Activated naive CD8-positive, alpha-beta T cell treated with anti-CD3 and anti-CD28 coated beads, Interleukin-2, amount 10 ng/mL, durations not matched to agents 7 days and 5 days (primary cell): ENCODE results near the gene SMARCA2. TPM values are rescaled to one million over a fixed set of nuclear protein-coding genes. Genes with fewer than 3 reads are reported as not detected.

ENCODE experiments used
- ATAC-seq: fragments of 150-1000 bp; cut with Tn5 transposase; one replicate; pipeline ENCODE4 v1.10.0; 2021; ENCODE audit warnings: low read depth, moderate library complexity
- POLR2A ChIA-PET: fragments of 350-600 bp; sonication (Branson Sonifier 250); formaldehyde crosslinking; loops from one replicate; lab custom pipeline; 2021; ENCODE audit warnings: antibody characterized with exemption; lab: Charles Lee
- DNase-seq: peaks from one replicate; pipeline ENCODE4 v3.0.0; 2021
- H3K27ac Mint-ChIP-seq: one replicate; pipeline ENCODE4 v1.8.0; 2022; ENCODE audit warnings: mild to moderate bottlenecking, mixed read lengths
- H3K27me3 Mint-ChIP-seq: one replicate; pipeline ENCODE4 v1.8.0; 2022; ENCODE audit warnings: mild to moderate bottlenecking, moderate library complexity, mixed read lengths
- H3K36me3 Mint-ChIP-seq: one replicate; pipeline ENCODE4 v1.8.0; 2021; ENCODE audit warnings: mild to moderate bottlenecking, mixed read lengths
- H3K4me1 Mint-ChIP-seq: one replicate; pipeline ENCODE4 v1.8.0; 2021; ENCODE audit warnings: mixed read lengths
- H3K4me3 Mint-ChIP-seq: one replicate; pipeline ENCODE4 v1.8.0; 2022; ENCODE audit warnings: mild to moderate bottlenecking, moderate library complexity, mixed read lengths
- H3K9me3 Mint-ChIP-seq: one replicate; pipeline ENCODE4 v1.8.0; 2021; ENCODE audit warnings: mixed read lengths
- total RNA-seq, 2 experiments: library from RNA; stranded (reverse); gene quantifications; one replicate each; pipeline ENCODE4 v1.2.3, GENCODE V29; 2021

Gene SMARCA2
- total RNA-seq, 2 experiments from 2014 or later: 285 to 293 TPM

DNA sequence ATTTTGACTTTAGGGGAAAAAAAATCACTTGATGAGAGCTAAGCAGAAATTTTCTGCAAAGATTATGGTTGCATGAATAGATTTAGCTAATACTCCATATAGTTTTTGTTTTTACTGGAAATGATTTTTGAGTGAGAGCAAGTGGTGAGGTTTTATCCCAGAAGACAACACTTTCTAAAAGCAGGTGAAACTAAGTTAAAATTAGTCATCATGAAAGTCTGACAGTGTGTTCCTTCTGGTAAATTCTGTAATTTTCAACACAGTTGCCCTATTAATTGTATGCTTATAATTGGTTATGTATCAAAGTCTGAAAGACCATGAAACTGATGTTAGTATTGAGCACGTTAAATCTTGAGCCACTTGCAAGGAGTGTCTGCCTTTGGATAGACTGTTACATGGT, 91.5 kb downstream of the SMARCA2 start:
- POLR2A ChIA-PET: no interaction called here
- Mint-ChIP-seq H3K4me1 (no peaks in the 10 kb centered on the region), H3K4me3 (no peak overlapping the region), H3K36me3 (peaks cover 32% of the 10 kb centered on the region), H3K9me3 (no peaks in the 10 kb centered on the region), H3K27ac (no peak overlapping the region), H3K27me3 (no peaks in the 10 kb centered on the region)
- ATAC-seq (no peak), DNase-seq (no peak)

DNA sequence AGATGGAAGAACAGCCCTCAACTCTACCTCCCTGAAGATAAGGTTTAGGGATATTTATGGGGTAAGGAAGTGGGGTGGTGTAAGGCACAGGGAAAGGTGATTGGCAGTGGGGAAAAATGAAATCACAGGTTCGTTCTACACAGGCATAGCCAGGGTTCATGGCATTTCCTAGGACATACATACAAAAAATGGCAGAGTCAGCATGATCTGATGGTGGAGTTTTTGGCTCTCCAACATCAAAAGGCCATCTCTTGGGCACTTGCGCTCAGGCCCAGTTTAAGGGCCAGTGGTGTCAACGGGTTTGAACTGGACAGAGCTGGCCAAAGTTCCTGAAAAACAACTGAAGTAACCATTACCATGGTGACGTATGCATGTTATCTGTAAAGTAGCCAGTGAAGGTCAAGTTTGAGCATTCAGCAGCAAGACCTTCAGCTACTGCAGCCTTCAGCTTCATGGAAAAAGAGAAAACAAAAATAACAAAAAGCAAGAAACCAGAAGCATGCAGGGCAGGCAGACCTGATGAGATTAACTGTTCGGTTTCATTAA, 92.8 kb downstream of the SMARCA2 start:
- Mint-ChIP-seq H3K4me3 (no peak overlapping the region), H3K4me1 (no peaks in the 10 kb centered on the region), H3K36me3 (peaks cover 32% of the 10 kb centered on the region), H3K27ac (no peak overlapping the region), H3K27me3 (no peaks in the 10 kb centered on the region), H3K9me3 (no peaks in the 10 kb centered on the region)
- POLR2A ChIA-PET: no interaction called here
- DNase-seq (no peak), ATAC-seq (no peak)

- Mint-ChIP-seq H3K27me3 (no peaks in the 10 kb centered on the region), H3K36me3 (peaks cover 27% of the 10 kb centered on the region), H3K4me3 (no peak overlapping the region), H3K9me3 (no peaks in the 10 kb centered on the region), H3K4me1 (no peaks in the 10 kb centered on the region), H3K27ac (no peak overlapping the region)
- ATAC-seq: no peak
- no peak for DNase-seq
- POLR2A ChIA-PET: no interaction called here
Measured at GRCh38 chr9:2109069-2109650, 94.0 kb downstream of the SMARCA2 start.

- no peaks in the 10 kb centered on the region for H3K27me3 Mint-ChIP-seq
- DNase-seq (no peak), ATAC-seq (no peak)
- no peaks in the 10 kb centered on the region for H3K4me1 Mint-ChIP-seq
- no peaks in the 10 kb centered on the region for H3K9me3 Mint-ChIP-seq
- POLR2A ChIA-PET: no interaction called here
- H3K4me3 Mint-ChIP-seq: no peak overlapping the region
- H3K27ac Mint-ChIP-seq: no peak overlapping the region
- H3K36me3 Mint-ChIP-seq: peaks cover 28% of the 10 kb centered on the region
Measured at GRCh38 chr9:2110036-2110435, 94.9 kb downstream of the SMARCA2 start.

DNA sequence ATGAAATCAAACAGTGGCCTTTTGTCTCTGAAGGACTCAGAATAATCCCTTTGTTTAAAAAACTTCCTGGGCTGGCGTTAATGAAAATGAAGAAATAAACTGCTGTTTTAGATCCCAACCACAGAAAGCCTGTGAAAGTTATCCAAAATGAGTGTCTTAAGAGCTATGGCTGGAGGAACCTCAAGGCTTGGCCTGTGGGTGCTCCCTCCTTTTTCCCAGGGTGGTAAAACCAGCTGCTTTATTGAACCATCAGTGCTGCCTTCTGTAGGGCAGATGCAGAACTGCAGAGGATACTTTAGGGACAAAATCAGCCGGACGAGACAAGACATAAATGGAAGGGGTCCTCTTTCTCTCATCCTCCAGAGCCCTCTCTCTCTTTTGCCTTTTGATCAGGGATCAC, 100.9 kb downstream of the SMARCA2 start:
- no peaks in the 10 kb centered on the region for H3K4me1 Mint-ChIP-seq
- no peak for ATAC-seq
- no peak for DNase-seq
- H3K4me3 Mint-ChIP-seq: no peak overlapping the region
- no peaks in the 10 kb centered on the region for H3K27me3 Mint-ChIP-seq
- POLR2A ChIA-PET: no interaction called here
- no peak overlapping the region for H3K27ac Mint-ChIP-seq
- no peaks in the 10 kb centered on the region for H3K9me3 Mint-ChIP-seq
- H3K36me3 Mint-ChIP-seq: peaks cover 24% of the 10 kb centered on the region

DNA sequence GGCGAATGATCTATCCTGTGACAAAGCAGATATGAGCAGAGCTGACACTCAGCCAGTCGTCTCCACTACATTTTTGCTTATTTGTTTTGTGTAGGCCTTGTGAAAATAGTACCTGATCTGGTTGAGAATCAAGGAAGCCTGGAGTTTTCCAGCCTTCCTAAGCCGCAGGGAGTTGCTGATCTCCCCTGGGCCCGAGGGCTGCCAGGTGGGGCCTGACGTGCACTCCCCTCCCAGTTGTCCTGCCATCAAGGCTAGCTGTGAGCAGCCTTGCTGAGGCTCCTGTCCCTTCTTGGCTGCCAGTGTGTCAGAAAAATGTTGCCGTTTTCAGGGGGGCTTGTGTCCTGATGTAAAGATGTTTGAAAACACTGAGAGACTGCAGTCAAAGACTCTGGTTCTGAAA, 102.4 kb downstream of the SMARCA2 start:
- peaks cover 22% of the 10 kb centered on the region for H3K36me3 Mint-ChIP-seq
- ATAC-seq: no peak
- no peak overlapping the region for H3K4me3 Mint-ChIP-seq
- POLR2A ChIA-PET: no interaction called here
- no peaks in the 10 kb centered on the region for H3K27me3 Mint-ChIP-seq
- no peak overlapping the region for H3K27ac Mint-ChIP-seq
- no peak for DNase-seq
- no peaks in the 10 kb centered on the region for H3K9me3 Mint-ChIP-seq
- no peaks in the 10 kb centered on the region for H3K4me1 Mint-ChIP-seq

DNA sequence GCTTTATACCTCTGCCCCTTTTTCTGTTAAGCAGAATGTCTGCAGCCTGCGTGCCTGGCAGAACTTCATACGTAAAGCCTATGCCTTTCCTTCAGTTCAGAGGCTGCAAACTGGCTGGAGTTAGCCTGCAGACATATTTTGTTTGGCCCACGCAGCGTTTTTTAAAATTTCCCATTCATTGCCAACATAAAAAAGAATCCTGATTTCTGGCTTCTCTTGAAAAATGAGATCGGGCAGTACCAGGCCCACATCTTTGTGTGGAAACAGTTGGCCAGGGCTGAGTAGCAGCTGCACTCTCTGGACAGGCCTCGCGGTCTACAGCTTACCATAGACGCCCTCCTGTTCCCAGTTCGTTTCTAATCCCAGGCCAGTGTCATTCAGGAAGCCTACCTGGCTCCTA, 104.4 kb downstream of the SMARCA2 start:
- POLR2A ChIA-PET: no interaction called here

GRCh38 chr9:2120926-2121689, 106.0 kb downstream of the SMARCA2 start:
- Mint-ChIP-seq H3K9me3 (no peaks in the 10 kb centered on the region), H3K27me3 (no peaks in the 10 kb centered on the region), H3K36me3 (peaks cover 41% of the 10 kb centered on the region), H3K4me3 (no peak overlapping the region), H3K4me1 (peaks cover 12% of the 10 kb centered on the region), H3K27ac (no peak overlapping the region)
- POLR2A ChIA-PET: no interaction called here
- no peak for ATAC-seq
- no peak for DNase-seq

More for the DNA sequence above, 104.4 kb downstream of the SMARCA2 start:
- Mint-ChIP-seq H3K9me3 (no peaks in the 10 kb centered on the region), H3K36me3 (peaks cover 36% of the 10 kb centered on the region), H3K4me1 (peaks cover 2% of the 10 kb centered on the region), H3K27ac (no peak overlapping the region), H3K27me3 (no peaks in the 10 kb centered on the region), H3K4me3 (no peak overlapping the region)
- DNase-seq (no peak), ATAC-seq (no peak)

DNA sequence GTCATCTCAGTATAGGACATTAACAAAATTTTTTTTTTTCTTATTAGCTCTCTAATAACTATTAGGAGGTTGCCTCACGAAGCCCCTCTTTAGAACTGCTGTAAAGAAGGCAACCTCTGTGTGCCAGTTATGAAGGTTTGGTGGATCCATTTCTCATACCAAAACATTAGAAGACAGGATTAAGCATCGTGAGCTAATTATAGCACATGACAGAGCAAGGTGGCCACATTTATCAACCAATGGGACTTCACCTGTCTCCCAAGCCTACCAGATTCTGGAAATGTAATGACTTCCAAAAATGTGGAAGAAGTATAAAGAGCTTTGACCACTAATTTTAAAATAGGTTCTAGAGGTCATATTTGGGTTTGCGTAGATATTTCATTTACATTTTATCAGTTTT, 107.2 kb downstream of the SMARCA2 start:
- POLR2A ChIA-PET: interaction anchor here (0.7 kb wide), 1 partner anchor 244 kb away, joined by 4 read pairs; no protein-coding TSS in a partner anchor
- DNase-seq (no peak), ATAC-seq (no peak)
- no peak overlapping the region for H3K27ac Mint-ChIP-seq
- no peak overlapping the region for H3K4me3 Mint-ChIP-seq
- H3K4me1 Mint-ChIP-seq: peaks cover 17% of the 10 kb centered on the region
- peaks cover 48% of the 10 kb centered on the region for H3K36me3 Mint-ChIP-seq
- no peaks in the 10 kb centered on the region for H3K9me3 Mint-ChIP-seq
- no peaks in the 10 kb centered on the region for H3K27me3 Mint-ChIP-seq

- H3K9me3 Mint-ChIP-seq: no peaks in the 10 kb centered on the region
- H3K27ac Mint-ChIP-seq: peak overlapping the region; percentile 78
- peaks cover 42% of the 10 kb centered on the region for H3K36me3 Mint-ChIP-seq
- ATAC-seq (peak; percentile 95), DNase-seq (no peak)
- no peaks in the 10 kb centered on the region for H3K27me3 Mint-ChIP-seq
- peaks cover 22% of the 10 kb centered on the region for H3K4me1 Mint-ChIP-seq
- POLR2A ChIA-PET: no interaction called here
- H3K4me3 Mint-ChIP-seq: peak overlapping the region; percentile 48
Measured at GRCh38 chr9:2125906-2126305, 110.8 kb downstream of the SMARCA2 start.

GRCh38 chr9:2126331-2126803, 111.2 kb downstream of the SMARCA2 start:
- H3K36me3 Mint-ChIP-seq: peaks cover 41% of the 10 kb centered on the region
- no peaks in the 10 kb centered on the region for H3K9me3 Mint-ChIP-seq
- H3K4me1 Mint-ChIP-seq: peaks cover 22% of the 10 kb centered on the region
- H3K27ac Mint-ChIP-seq: peak overlapping the region; percentile 78
- POLR2A ChIA-PET: no interaction called here
- H3K4me3 Mint-ChIP-seq: peak overlapping the region; percentile 48
- ATAC-seq (no peak), DNase-seq (no peak)
- H3K27me3 Mint-ChIP-seq: no peaks in the 10 kb centered on the region

GRCh38 chr9:2127486-2127885, 112.3 kb downstream of the SMARCA2 start:
- H3K4me1 Mint-ChIP-seq: peaks cover 24% of the 10 kb centered on the region
- no peaks in the 10 kb centered on the region for H3K9me3 Mint-ChIP-seq
- H3K36me3 Mint-ChIP-seq: peaks cover 42% of the 10 kb centered on the region
- POLR2A ChIA-PET: no interaction called here
- no peaks in the 10 kb centered on the region for H3K27me3 Mint-ChIP-seq
- no peak overlapping the region for H3K4me3 Mint-ChIP-seq
- H3K27ac Mint-ChIP-seq: no peak overlapping the region
- no peak for ATAC-seq
- DNase-seq: no peak

DNA sequence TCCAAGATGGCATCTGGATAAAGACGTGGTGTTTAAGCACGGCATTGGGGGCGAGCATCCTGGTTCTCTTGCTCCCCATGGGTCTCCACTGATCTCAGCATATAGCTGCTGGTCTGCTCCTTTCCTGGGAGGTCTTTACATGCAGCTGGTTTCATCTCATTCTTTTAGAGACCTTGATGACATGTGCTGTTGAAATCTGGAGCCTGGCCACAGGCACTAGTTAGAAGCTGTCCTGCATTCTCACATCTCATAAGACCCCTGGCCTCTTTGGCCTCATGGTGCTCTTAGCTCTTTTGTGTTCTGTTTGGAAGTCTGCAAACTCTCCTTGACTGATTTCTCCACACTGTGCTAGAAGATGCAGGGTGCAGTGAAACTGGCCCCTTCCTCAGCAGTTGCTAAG, 113.0 kb downstream of the SMARCA2 start:
- Mint-ChIP-seq H3K27me3 (no peaks in the 10 kb centered on the region), H3K4me3 (no peak overlapping the region), H3K9me3 (no peaks in the 10 kb centered on the region), H3K36me3 (peaks cover 38% of the 10 kb centered on the region), H3K4me1 (peaks cover 24% of the 10 kb centered on the region), H3K27ac (peak overlapping the region; percentile 59)
- ATAC-seq (no peak), DNase-seq (no peak)
- POLR2A ChIA-PET: no interaction called here

GRCh38 chr9:2128618-2129017, 113.5 kb downstream of the SMARCA2 start:
- POLR2A ChIA-PET: no interaction called here
- H3K27ac Mint-ChIP-seq: no peak overlapping the region
- no peak overlapping the region for H3K4me3 Mint-ChIP-seq
- peaks cover 37% of the 10 kb centered on the region for H3K36me3 Mint-ChIP-seq
- ATAC-seq (no peak), DNase-seq (no peak)
- no peaks in the 10 kb centered on the region for H3K27me3 Mint-ChIP-seq
- H3K9me3 Mint-ChIP-seq: no peaks in the 10 kb centered on the region
- H3K4me1 Mint-ChIP-seq: peaks cover 24% of the 10 kb centered on the region
